GM21423 (cell line): ENCODE measurements around the gene ZNF30.
A peak's percentile ranks its signal among the peaks of the same experiment; 100 is the strongest.
"Not testable (repeated sequence)": the region's sequence is repeated elsewhere in the genome, so short reads cannot be mapped to it uniquely, and the experiment has no call there.

ENCODE experiments used
- ATAC-seq: cut with Tn5 transposase; IDR thresholded peaks from one replicate; pipeline ENCODE4 v1.9.1; 2021; ENCODE audit warnings: mild to moderate bottlenecking, moderate library complexity; ENCODE audit not compliant: unreplicated experiment

The ZNF30 gene

GRCh38 chr19:34926685-34927375 is at the start of gene ZNF30:
Gene ZNF30 (plus strand): TSS chr19:34926903. CDS start chr19:34929948, 3,045 bp downstream.
- ATAC-seq, result peak; percentile 93

GRCh38 chr19:34879563-34879962 is 47.1 kb upstream of the ZNF30 start:
- ATAC-seq, result no peak

- no peak for ATAC-seq
Measured at GRCh38 chr19:34880034-34880433, 46.7 kb upstream of the ZNF30 start.

GRCh38 chr19:34881982-34882381 is 44.7 kb upstream of the ZNF30 start:
- no peak for ATAC-seq

- no peak for ATAC-seq
Measured at GRCh38 chr19:34888091-34888490, 38.6 kb upstream of the ZNF30 start.

- no peak for ATAC-seq
Measured at GRCh38 chr19:34900245-34900644, 26.5 kb upstream of the ZNF30 start.

- no peak for ATAC-seq
Measured at GRCh38 chr19:34904664-34905527, 21.8 kb upstream of the ZNF30 start.

GRCh38 chr19:34910770-34911169 is 15.9 kb upstream of the ZNF30 start:
- no peak for ATAC-seq

- not testable (repeated sequence) for ATAC-seq
Measured at GRCh38 chr19:34917144-34917543, 9.6 kb upstream of the ZNF30 start.

GRCh38 chr19:34918190-34918589 is 8.5 kb upstream of the ZNF30 start:
- no peak for ATAC-seq

GRCh38 chr19:34920090-34920786 is 6.5 kb upstream of the ZNF30 start:
- ATAC-seq, result not testable (repeated sequence)

- ATAC-seq, result no peak
Measured at GRCh38 chr19:34925278-34925855, 1.3 kb upstream of the ZNF30 start.

GRCh38 chr19:34926361-34926684 is 380 bp upstream of the ZNF30 start:
- no peak for ATAC-seq

GRCh38 chr19:34932494-34932893 is 5.8 kb downstream of the ZNF30 start:
- no peak for ATAC-seq

GRCh38 chr19:34936184-34936583 is 9.5 kb downstream of the ZNF30 start:
- ATAC-seq, result no peak

- ATAC-seq, result no peak
Measured at GRCh38 chr19:34938886-34939285, 12.2 kb downstream of the ZNF30 start.

- ATAC-seq, result no peak
Measured at GRCh38 chr19:34943861-34944573, 17.3 kb downstream of the ZNF30 start.

GRCh38 chr19:34953092-34953491 is 26.4 kb downstream of the ZNF30 start:
- no peak for ATAC-seq

- ATAC-seq, result no peak
Measured at GRCh38 chr19:34957830-34958751, 31.4 kb downstream of the ZNF30 start.

GRCh38 chr19:34959021-34959420 is 32.3 kb downstream of the ZNF30 start:
- ATAC-seq, result no peak
